ENCODE measurements around the gene OR13J1.

DNA sequence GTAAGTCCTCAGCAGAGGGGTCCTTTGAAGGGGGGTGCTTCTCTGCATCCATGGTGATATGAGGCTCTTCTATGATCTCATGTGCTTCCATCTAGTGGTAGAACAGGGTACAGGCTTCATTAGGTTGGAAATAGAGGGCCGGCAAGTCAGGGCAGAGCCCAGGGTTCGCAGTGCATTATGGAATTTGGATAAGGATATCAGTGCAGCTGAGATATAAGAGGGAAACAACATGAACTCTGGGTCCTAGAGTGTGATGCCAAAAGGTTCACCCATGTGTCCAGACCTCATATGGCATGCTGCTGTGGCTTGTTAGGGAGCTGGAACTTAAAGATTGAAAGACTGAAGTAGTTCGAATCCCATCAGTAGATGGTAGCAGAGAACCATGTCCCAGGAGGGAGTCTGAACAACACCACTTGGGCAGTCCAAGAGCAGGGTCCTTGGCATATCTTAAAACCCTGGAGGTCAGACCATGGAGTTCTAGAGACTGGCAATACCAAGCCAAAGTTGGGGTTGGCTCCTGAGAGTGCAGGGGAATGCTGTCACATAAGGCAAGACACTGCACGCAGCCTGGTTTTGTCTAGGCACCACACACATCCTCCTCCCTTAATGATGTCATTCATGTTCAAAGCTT lies 44.0 kb downstream of the OR13J1 start:
- TF ChIP-seq, protein P1, sequence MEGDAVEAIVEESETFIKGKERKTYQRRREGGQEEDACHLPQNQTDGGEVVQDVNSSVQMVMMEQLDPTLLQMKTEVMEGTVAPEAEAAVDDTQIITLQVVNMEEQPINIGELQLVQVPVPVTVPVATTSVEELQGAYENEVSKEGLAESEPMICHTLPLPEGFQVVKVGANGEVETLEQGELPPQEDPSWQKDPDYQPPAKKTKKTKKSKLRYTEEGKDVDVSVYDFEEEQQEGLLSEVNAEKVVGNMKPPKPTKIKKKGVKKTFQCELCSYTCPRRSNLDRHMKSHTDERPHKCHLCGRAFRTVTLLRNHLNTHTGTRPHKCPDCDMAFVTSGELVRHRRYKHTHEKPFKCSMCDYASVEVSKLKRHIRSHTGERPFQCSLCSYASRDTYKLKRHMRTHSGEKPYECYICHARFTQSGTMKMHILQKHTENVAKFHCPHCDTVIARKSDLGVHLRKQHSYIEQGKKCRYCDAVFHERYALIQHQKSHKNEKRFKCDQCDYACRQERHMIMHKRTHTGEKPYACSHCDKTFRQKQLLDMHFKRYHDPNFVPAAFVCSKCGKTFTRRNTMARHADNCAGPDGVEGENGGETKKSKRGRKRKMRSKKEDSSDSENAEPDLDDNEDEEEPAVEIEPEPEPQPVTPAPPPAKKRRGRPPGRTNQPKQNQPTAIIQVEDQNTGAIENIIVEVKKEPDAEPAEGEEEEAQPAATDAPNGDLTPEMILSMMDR (IDR thresholded peaks at IDR 0.05; ENCODE audit: low read depth, low read length, missing input control), result peak; percentile 77
- TF ChIP-seq JUND (IDR thresholded peaks at IDR 0.05), result no peak
- TF ChIP-seq SP1 (IDR thresholded peaks at IDR 0.05), result no peak
- no peak for TF ChIP-seq TAF1 (conservative IDR thresholded peaks at IDR 0.05)
